HG03558 (cell line): Measurements from ENCODE around the gene ROR1.

Experiments
- ATAC-seq: cut with Tn5 transposase; IDR thresholded peaks from one replicate; pipeline ENCODE4 v1.9.1; 2021; ENCODE audit warnings: moderate number of reproducible peaks; ENCODE audit not compliant: unreplicated experiment; ENCODE audit errors: extremely low read depth

Gene ROR1

GRCh38 chr1:63984257-63984929 is 210.6 kb downstream of the ROR1 start:
- ATAC-seq, result no peak

- no peak for ATAC-seq
Observed at GRCh38 chr1:63984930-63985290, 211.1 kb downstream of the ROR1 start.

GRCh38 chr1:63987014-63987627 is 213.3 kb downstream of the ROR1 start:
- ATAC-seq, result no peak

DNA sequence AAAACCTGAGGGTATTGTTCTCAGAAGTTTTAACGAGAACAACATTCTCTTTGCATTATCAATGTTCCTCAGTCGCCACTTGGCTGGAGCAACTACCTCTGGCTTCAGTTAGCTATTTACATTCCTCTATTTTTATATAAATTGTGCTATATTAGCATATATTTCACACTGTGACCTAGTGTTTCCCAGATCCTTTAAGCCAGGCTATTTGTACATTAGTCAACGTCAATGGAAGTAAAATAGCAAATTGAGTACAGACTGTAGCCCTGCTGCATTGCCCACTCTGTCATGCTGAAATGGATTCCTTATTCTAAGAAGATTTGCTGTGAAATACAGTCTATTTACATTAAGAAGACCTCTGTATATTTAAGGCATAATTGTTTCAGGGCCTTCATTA is 213.8 kb downstream of the ROR1 start:
- no peak for ATAC-seq

GRCh38 chr1:63988941-63989340 is 215.1 kb downstream of the ROR1 start:
- no peak for ATAC-seq

DNA sequence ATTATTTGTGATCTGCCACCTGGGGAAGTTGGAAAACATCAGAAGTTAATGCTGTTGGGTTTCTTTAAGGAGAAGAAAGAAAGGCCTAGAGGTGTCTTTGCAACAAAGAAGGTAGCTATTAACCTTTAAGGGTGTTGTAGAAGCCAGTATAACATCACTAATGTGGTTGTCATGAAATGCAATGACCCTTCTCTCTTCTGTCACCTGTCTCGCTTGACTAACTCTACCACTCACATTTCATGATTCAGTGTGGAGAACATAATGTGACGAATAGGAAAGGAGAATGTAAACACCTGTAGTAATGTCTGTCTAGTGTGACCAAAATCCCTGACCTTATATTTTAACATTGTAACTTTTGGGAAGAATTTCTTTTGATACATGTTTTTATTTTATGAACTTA is 217.9 kb downstream of the ROR1 start:
- ATAC-seq, result no peak

DNA sequence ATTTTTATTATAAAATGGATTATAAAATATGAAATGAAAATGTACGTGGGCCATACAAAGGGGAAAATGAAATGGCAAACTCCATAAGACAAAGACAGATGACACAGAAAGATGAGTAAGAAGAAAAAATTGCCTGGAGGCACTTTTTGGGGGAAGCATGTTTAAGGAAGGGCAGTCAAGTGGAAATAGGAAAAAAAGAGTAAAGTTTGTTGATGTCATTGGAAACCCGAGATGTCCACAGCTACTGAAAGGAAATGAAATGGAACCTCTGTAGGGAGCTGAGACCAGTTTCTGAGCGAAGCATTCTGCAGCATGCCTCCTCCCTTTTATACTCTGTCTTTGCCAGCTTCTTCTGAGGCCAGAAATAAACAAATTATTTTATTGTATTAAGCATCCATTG is 226.2 kb downstream of the ROR1 start:
- no peak for ATAC-seq

- no peak for ATAC-seq
Observed at GRCh38 chr1:64001038-64001437, 227.2 kb downstream of the ROR1 start.

DNA sequence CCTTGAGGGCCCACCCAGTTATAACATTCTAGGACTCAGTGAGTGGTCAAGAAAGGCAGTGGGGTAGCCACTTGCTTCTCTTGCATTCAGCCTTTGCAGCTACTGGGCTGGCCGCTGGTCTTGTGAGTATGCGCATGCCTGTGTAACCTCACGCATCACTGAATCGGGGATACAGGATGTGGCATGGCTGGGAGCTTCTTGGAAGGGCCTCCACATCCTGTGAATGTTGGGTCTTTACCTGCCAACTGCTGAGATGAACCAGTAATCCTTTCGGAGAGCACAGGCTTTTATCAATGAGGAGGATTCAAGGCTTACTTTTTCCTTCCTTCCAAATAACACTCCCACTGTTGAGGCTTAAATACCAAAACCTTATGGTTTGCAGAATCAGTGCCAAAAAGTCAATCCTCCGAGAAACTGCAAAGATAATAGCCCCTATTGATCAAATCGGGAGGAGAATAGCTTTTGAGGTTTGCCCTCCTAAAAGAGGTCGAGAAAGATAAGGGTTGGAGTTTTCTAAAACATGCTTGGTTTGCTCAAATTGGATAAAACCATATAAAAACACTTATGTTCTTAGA is 230.7 kb downstream of the ROR1 start:
- ATAC-seq, result no peak

GRCh38 chr1:64005801-64006200 is 232.0 kb downstream of the ROR1 start:
- no peak for ATAC-seq

DNA sequence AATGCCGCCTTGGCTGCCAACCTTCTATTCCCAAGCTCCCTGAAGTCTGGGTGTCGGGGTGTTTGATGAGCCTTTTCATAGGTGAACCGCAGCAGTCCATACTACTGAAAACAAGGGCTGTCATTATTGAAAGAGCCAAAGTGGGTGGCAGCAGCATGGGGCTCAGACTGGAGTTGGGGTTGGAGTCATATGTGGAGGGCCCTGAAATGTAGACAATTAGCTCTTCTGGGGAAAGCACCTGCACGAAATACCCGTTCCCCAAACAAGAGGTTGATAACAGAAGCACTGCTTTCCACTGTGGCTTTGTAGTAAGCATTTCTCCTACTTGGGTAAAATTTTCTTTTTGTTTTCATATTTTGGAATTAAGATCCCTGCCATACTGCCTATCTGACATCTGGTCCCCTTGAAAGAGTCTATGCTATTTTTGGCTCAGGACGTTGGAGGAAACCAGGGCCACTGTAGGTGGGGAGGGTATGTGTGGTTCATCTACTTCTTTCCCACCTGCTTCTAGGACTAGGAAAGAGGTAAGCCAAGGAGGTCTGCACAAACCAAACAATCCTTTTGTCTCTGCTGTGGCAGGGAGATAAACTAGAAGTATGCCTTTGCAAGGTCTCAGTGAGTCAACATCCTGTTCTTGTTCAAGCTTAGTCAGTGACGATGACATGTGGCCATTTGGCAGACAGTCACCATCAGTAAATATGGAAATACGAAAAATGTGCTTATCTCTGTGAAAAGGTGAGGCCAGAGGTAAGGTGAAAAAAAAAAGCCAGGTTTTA is 232.6 kb downstream of the ROR1 start:
- no peak for ATAC-seq

DNA sequence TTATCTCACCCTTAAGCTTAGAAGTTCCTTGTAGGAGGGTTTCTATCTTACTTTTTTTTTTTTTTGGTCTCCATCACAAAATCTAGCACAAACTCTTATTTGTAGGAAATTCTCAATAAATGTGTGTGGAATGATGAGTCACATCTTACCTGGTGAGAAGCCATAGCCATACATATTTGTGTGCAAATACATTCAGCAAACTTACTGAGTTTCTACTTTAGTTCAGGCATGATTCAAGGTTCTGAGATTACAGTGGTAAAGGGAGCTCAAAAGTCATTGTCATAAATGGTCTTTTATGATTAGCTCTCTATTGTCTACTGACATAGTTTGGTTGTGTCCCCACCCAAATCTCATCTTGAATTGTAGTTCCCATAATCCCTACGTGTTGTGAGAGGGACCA is 236.5 kb downstream of the ROR1 start:
- ATAC-seq, result no peak

GRCh38 chr1:64013395-64013794 is 239.6 kb downstream of the ROR1 start:
- ATAC-seq, result no peak

- ATAC-seq, result no peak
Observed at GRCh38 chr1:64019818-64020217, 246.0 kb downstream of the ROR1 start.

- no peak for ATAC-seq
Observed at GRCh38 chr1:64021066-64021465, 247.2 kb downstream of the ROR1 start.

GRCh38 chr1:64025051-64025450 is 251.2 kb downstream of the ROR1 start:
- no peak for ATAC-seq

- no peak for ATAC-seq
Observed at GRCh38 chr1:64029037-64029436, 255.2 kb downstream of the ROR1 start.

DNA sequence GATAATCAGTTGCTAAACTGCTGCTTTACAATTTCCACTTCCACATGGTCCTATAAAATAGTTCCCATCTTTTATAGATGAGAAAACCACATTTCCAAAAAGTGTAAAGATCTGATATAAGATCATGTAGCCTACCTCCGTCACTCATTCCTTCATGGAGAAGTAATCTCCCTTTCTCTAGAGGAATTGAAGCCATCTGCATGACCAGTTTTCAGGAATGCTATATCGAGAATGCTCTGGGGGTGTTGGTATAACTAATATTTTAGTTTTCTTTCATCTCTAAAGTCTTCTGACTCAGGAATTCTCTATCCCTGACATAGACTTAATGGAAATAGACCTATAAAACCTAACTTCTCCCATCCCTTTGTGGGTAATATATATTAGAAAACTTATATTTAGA is 256.6 kb downstream of the ROR1 start:
- ATAC-seq, result no peak

DNA sequence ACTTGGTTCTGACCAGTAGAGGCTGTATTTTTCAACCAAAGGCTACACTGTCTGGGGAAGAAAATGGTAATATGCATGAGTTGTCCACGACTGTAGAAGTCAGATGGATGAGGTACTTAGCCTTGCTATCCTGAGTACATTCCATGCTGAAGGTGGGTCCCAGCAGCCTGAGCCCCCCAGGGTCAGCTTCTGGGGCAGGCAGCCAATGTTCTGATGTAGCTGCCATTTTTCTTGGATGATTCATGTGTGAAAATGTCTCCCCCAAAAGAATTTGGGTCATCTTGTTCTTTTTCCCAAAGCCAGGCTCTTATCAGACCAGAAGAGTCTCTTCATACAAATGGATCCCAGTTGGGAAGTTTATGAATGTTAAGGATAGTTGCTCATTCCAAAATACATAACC is 257.4 kb downstream of the ROR1 start:
- no peak for ATAC-seq

GRCh38 chr1:64033667-64034220 is 259.9 kb downstream of the ROR1 start:
- ATAC-seq, result no peak

GRCh38 chr1:64036549-64036948 is 262.7 kb downstream of the ROR1 start:
- no peak for ATAC-seq
